GM12878 (cell line): ENCODE data around the gene ZNF816.

Source experiments
- BRCA1 ChIP-seq: IDR thresholded peaks from 2 replicates; pipeline ENCODE4 v1.6.1; 2011; ENCODE audit warnings: low read depth, low read length, improper control_type of control experiment
- CBX5 ChIP-seq: sonication (generic); IDR thresholded peaks from 2 replicates; pipeline ENCODE4 v1.6.1; 2016; ENCODE audit warnings: low read depth, moderate library complexity, mild to moderate bottlenecking, inconsistent platforms
- GABPA ChIP-seq: IDR thresholded peaks from 2 replicates; pipeline ENCODE4 v1.6.1; 2014; ENCODE audit warnings: antibody characterized with exemption, low read depth, mild to moderate bottlenecking, inconsistent platforms
- POLR2A ChIP-seq: IDR thresholded peaks from 2 replicates; pipeline ENCODE4 v1.6.1; 2011; ENCODE audit warnings: low read depth, mild to moderate bottlenecking, low read length
- POLR2AphosphoS5 ChIP-seq: IDR thresholded peaks from 2 replicates; pipeline ENCODE4 v1.6.1; 2011; ENCODE audit warnings: mild to moderate bottlenecking, low read length, inconsistent platforms
- TAF1 ChIP-seq: IDR thresholded peaks from 2 replicates; pipeline ENCODE4 v1.6.1; 2011; ENCODE audit warnings: mild to moderate bottlenecking, low read depth, low read length, borderline replicate concordance
- TCF12 ChIP-seq: IDR thresholded peaks from 2 replicates; pipeline ENCODE4 v1.6.1; 2011; ENCODE audit warnings: low read depth, mild to moderate bottlenecking, low read length
- ZNF24 ChIP-seq: fragments of 450-650 bp; IDR thresholded peaks from 2 replicates; pipeline ENCODE4 v1.6.1; 2017; ENCODE audit warnings: antibody characterized with exemption, mild to moderate bottlenecking
- ZNF274 ChIP-seq: IDR thresholded peaks from one replicate; pipeline ENCODE4 v1.8.0; 2011; ENCODE audit not compliant: insufficient read length, insufficient read depth
- TF ChIP-seq, protein P1 (sequence below): IDR thresholded peaks from 2 replicates; pipeline ENCODE4 v1.6.1; 2012; ENCODE audit warnings: low read depth, low read length, improper control_type of control experiment
- TF ChIP-seq, protein P2 (sequence below): IDR thresholded peaks from 2 replicates; pipeline ENCODE4 v1.6.1; 2012; ENCODE audit warnings: mild to moderate bottlenecking, low read depth, low read length
- TF ChIP-seq, protein P3 (sequence below), 3 experiments: IDR thresholded peaks in 2 of 3; conservative IDR thresholded peaks in 1 of 3; 2 replicates each; pipeline ENCODE4 v1.5.1; 2011; ENCODE audit warnings: low read depth in 3 of 3, low read length in 3 of 3, mild to moderate bottlenecking in 3 of 3, control low read depth in 2 of 3, moderate library complexity in 2 of 3, inconsistent platforms in 1 of 3, mixed read lengths in 1 of 3; ENCODE audit not compliant: control insufficient read depth in 2 of 3, insufficient read depth in 1 of 3; ENCODE audit errors: extremely low read depth in 1 of 3

DNA sequence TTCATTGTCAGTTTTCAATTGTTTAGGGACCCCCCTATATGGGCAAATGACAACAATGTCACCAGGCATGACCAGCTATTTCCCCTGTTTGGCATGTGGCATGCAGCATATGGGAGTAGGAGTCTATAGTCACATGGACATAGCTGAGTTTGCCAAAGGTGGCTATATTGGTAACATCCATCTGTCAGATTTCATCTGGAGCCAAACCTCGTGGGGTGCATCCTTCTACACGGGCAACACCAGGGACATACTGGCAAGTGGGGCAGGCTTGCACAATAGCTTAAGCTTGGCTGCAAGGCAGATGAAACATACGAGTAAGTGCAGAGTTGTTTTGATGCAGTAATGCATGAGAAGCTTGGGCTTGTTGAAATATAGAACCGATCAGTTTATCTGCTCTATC, 24.5 kb upstream of the ZNF816 start:
- TF ChIP-seq POLR2AphosphoS5, result no peak
- no peak for TF ChIP-seq POLR2A
- TF ChIP-seq ZNF24, result no peak
- TF ChIP-seq, protein P1, sequence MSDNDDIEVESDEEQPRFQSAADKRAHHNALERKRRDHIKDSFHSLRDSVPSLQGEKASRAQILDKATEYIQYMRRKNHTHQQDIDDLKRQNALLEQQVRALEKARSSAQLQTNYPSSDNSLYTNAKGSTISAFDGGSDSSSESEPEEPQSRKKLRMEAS, result no peak
- no peak for TF ChIP-seq BRCA1
- TF ChIP-seq, protein P2, sequence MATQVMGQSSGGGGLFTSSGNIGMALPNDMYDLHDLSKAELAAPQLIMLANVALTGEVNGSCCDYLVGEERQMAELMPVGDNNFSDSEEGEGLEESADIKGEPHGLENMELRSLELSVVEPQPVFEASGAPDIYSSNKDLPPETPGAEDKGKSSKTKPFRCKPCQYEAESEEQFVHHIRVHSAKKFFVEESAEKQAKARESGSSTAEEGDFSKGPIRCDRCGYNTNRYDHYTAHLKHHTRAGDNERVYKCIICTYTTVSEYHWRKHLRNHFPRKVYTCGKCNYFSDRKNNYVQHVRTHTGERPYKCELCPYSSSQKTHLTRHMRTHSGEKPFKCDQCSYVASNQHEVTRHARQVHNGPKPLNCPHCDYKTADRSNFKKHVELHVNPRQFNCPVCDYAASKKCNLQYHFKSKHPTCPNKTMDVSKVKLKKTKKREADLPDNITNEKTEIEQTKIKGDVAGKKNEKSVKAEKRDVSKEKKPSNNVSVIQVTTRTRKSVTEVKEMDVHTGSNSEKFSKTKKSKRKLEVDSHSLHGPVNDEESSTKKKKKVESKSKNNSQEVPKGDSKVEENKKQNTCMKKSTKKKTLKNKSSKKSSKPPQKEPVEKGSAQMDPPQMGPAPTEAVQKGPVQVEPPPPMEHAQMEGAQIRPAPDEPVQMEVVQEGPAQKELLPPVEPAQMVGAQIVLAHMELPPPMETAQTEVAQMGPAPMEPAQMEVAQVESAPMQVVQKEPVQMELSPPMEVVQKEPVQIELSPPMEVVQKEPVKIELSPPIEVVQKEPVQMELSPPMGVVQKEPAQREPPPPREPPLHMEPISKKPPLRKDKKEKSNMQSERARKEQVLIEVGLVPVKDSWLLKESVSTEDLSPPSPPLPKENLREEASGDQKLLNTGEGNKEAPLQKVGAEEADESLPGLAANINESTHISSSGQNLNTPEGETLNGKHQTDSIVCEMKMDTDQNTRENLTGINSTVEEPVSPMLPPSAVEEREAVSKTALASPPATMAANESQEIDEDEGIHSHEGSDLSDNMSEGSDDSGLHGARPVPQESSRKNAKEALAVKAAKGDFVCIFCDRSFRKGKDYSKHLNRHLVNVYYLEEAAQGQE, result no peak
- TF ChIP-seq, protein P3, sequence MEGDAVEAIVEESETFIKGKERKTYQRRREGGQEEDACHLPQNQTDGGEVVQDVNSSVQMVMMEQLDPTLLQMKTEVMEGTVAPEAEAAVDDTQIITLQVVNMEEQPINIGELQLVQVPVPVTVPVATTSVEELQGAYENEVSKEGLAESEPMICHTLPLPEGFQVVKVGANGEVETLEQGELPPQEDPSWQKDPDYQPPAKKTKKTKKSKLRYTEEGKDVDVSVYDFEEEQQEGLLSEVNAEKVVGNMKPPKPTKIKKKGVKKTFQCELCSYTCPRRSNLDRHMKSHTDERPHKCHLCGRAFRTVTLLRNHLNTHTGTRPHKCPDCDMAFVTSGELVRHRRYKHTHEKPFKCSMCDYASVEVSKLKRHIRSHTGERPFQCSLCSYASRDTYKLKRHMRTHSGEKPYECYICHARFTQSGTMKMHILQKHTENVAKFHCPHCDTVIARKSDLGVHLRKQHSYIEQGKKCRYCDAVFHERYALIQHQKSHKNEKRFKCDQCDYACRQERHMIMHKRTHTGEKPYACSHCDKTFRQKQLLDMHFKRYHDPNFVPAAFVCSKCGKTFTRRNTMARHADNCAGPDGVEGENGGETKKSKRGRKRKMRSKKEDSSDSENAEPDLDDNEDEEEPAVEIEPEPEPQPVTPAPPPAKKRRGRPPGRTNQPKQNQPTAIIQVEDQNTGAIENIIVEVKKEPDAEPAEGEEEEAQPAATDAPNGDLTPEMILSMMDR (IDR thresholded peaks at IDR 0.05 in 2 of 3, conservative IDR thresholded peaks at IDR 0.05 in 1 of 3; ENCODE audit: control insufficient read depth in 2 of 3, extremely low read depth in 1 of 3, insufficient read depth in 1 of 3, low read depth in 3 of 3, low read length in 3 of 3), result no peak
- TF ChIP-seq TAF1, result no peak
- no peak for TF ChIP-seq GABPA
- TF ChIP-seq CBX5, result no peak
- TF ChIP-seq TCF12, result no peak
- TF ChIP-seq ZNF274, result no peak
